ENCODE results near the gene FAM131B. TPM values are rescaled to one million over a fixed set of nuclear protein-coding genes. Genes with fewer than 3 reads are reported as not detected.
A peak's percentile ranks its signal among the peaks of the same experiment; 100 is the strongest.

Gene FAM131B
- polyA plus RNA-seq, 1 donor (not counting 4 experiments of a cell fraction or from before 2014, with no cell fraction given), result 0.21 TPM

DNA sequence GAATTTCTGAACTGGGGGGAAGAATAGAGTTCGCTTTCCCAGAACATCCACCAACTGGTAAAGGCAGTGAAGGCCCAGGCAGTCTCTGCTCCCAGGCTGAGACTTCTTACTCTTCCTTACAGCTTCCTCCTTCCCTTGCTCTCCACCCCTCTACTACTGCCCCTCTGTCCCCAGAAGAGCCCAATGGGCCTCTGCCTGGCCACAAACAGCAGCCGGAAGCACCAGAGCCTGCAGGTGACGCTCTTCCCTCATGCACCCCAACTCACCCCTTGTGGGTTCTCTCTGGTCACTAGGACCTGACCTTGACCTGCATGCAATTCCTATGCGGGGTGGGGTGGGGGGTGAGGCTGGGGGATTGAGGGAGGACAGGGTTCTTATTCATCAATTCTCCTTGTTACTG is 16.5 kb downstream of the FAM131B start:
- dilution Hi-C loops (cut with MboI; ENCODE audit: extremely low pct_ligation_motif_present, low sequenced_read_pairs), result no loop called here
- TF ChIP-seq, protein P1, sequence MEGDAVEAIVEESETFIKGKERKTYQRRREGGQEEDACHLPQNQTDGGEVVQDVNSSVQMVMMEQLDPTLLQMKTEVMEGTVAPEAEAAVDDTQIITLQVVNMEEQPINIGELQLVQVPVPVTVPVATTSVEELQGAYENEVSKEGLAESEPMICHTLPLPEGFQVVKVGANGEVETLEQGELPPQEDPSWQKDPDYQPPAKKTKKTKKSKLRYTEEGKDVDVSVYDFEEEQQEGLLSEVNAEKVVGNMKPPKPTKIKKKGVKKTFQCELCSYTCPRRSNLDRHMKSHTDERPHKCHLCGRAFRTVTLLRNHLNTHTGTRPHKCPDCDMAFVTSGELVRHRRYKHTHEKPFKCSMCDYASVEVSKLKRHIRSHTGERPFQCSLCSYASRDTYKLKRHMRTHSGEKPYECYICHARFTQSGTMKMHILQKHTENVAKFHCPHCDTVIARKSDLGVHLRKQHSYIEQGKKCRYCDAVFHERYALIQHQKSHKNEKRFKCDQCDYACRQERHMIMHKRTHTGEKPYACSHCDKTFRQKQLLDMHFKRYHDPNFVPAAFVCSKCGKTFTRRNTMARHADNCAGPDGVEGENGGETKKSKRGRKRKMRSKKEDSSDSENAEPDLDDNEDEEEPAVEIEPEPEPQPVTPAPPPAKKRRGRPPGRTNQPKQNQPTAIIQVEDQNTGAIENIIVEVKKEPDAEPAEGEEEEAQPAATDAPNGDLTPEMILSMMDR (optimal IDR thresholded peaks at IDR 0.05 in 1 of 3, IDR thresholded peaks at IDR 0.05 in 1 of 3, conservative IDR thresholded peaks at IDR 0.05 in 1 of 3; ENCODE audit: extremely low read depth in 1 of 3, insufficient read depth in 2 of 3, low read length in 3 of 3), result no peak
- TF ChIP-seq EZH2 (IDR thresholded peaks at IDR 0.05; ENCODE audit: low read length), result no peak
- H3K9ac ChIP-seq (ENCODE audit: control insufficient read depth, extremely low read depth, insufficient read depth, low read length), result no peak overlapping the region

DNA sequence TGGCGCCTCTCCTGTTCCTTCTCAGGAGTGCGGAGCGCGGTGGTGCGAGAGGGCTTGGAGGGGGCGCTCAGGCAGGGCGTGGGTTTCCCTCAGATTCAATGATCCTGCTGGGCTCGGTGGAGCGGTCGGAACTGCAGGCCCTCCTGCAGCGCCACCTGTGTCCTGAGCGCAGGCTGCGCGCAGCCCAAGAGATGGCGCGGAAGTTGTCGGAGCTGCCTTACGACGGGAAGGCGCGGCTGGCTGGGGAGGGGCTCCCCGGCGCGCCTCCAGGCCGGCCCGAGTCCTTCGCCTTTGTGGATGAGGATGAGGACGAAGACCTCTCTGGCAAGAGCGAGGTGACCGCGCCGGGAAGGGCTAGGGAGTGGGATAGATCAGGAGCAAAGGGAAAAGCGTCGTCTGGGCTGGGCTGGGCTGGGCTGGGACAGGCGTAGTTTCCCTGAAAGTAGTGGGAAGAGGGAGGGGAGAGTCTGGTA is 17.0 kb downstream of the FAM131B start:
- H3K27ac ChIP-seq (ENCODE audit: control insufficient read depth, insufficient read depth, low read length), result no peak overlapping the region
- dilution Hi-C loops (cut with MboI; ENCODE audit: extremely low pct_ligation_motif_present, low sequenced_read_pairs), result no loop called here
- peak overlapping the region in 1 of 3 experiments; percentile 23 for H3K4me3 ChIP-seq (ENCODE audit: control insufficient read depth in 2 of 3, extremely low read depth in 1 of 3, insufficient read depth in 2 of 3, low read depth in 1 of 3, low read length in 3 of 3)
- FAIRE-seq (no peak), DNase-seq (ENCODE audit: low read depth, low spot score) (no peak)
- H3K9ac ChIP-seq (ENCODE audit: control insufficient read depth, extremely low read depth, insufficient read depth, low read length), result no peak overlapping the region
- H3K4me1 ChIP-seq (ENCODE audit: control insufficient read depth, extremely low read depth, insufficient read depth, low read length), result no peaks in the 10 kb centered on the region
- peaks cover 16% of the 10 kb centered on the region for H3K27me3 ChIP-seq (ENCODE audit: control insufficient read depth, extremely low read depth, insufficient read depth, low read length)
- H4K20me1 ChIP-seq (ENCODE audit: control insufficient read depth, extremely low read depth, insufficient read depth, low read length), result no peaks in the 10 kb centered on the region
- no peaks in the 10 kb centered on the region for H3K79me2 ChIP-seq (ENCODE audit: control insufficient read depth, insufficient read depth, low read length)
- no peaks in the 10 kb centered on the region for H3K9me1 ChIP-seq (ENCODE audit: control insufficient read depth, extremely low read depth, insufficient read depth, low read length)
- peak overlapping the region; percentile 70 for H3K4me2 ChIP-seq (ENCODE audit: control insufficient read depth, extremely low read depth, insufficient read depth, low read depth, low read length)
- H3K9me3 ChIP-seq (ENCODE audit: control insufficient read depth, low read depth, low read length), result no peaks in the 10 kb centered on the region
- no peaks in the 10 kb centered on the region for H3K36me3 ChIP-seq (ENCODE audit: control insufficient read depth in 2 of 2, extremely low read depth in 1 of 2, insufficient read depth in 2 of 2, low read length in 2 of 2)
- H2AFZ ChIP-seq (ENCODE audit: control insufficient read depth, low read length), result peak overlapping the region; percentile 76
- no peak for TF ChIP-seq EZH2 (IDR thresholded peaks at IDR 0.05; ENCODE audit: low read length)
- TF ChIP-seq, protein P1 (optimal IDR thresholded peaks at IDR 0.05 in 1 of 3, IDR thresholded peaks at IDR 0.05 in 1 of 3, conservative IDR thresholded peaks at IDR 0.05 in 1 of 3; ENCODE audit: extremely low read depth in 1 of 3, insufficient read depth in 2 of 3, low read length in 3 of 3), result peak; percentile 53 to 88 (median 88)

More for the DNA sequence above, 16.5 kb downstream of the FAM131B start:
- no peak for FAIRE-seq
- no peaks in the 10 kb centered on the region for H3K4me1 ChIP-seq (ENCODE audit: control insufficient read depth, extremely low read depth, insufficient read depth, low read length)
- H3K27ac ChIP-seq (ENCODE audit: control insufficient read depth, insufficient read depth, low read length), result no peak overlapping the region
- H3K9me3 ChIP-seq (ENCODE audit: control insufficient read depth, low read depth, low read length), result no peaks in the 10 kb centered on the region
- no peaks in the 10 kb centered on the region for H3K36me3 ChIP-seq (ENCODE audit: control insufficient read depth in 2 of 2, extremely low read depth in 1 of 2, insufficient read depth in 2 of 2, low read length in 2 of 2)
- H3K4me2 ChIP-seq (ENCODE audit: control insufficient read depth, extremely low read depth, insufficient read depth, low read depth, low read length), result no peak overlapping the region
- DNase-seq (ENCODE audit: low read depth, low spot score), result no peak
- no peaks in the 10 kb centered on the region for H3K9me1 ChIP-seq (ENCODE audit: control insufficient read depth, extremely low read depth, insufficient read depth, low read length)
- H3K4me3 ChIP-seq (ENCODE audit: control insufficient read depth in 2 of 3, extremely low read depth in 1 of 3, insufficient read depth in 2 of 3, low read depth in 1 of 3, low read length in 3 of 3), result no peak overlapping the region
- H3K79me2 ChIP-seq (ENCODE audit: control insufficient read depth, insufficient read depth, low read length), result no peaks in the 10 kb centered on the region
- H2AFZ ChIP-seq (ENCODE audit: control insufficient read depth, low read length), result no peak overlapping the region
- H3K27me3 ChIP-seq (ENCODE audit: control insufficient read depth, extremely low read depth, insufficient read depth, low read length), result peaks cover 16% of the 10 kb centered on the region
- no peaks in the 10 kb centered on the region for H4K20me1 ChIP-seq (ENCODE audit: control insufficient read depth, extremely low read depth, insufficient read depth, low read length)
